CD14-positive monocyte (primary cell): ENCODE measurements around the gene TMEM238L. TPM values are rescaled to one million over a fixed set of nuclear protein-coding genes. Genes with fewer than 3 reads are reported as not detected.

Source experiments
- DNase-seq, 3 donors: peaks; one replicate each; pipeline ENCODE4 v3.0.0-alpha.2; 2011 to 2022
- H2AFZ ChIP-seq: 2 replicates; pipeline ENCODE4 v1.6.0; 2012; ENCODE audit warnings: mild to moderate bottlenecking, low read depth, low read length, inconsistent platforms; ENCODE audit not compliant: insufficient read depth, poor library complexity, severe bottlenecking
- H3K27ac ChIP-seq, 2 donors: 1 replicate in 1 of 2; 2 replicates in 1 of 2; pipeline ENCODE4 v1.5.1; 2012 to 2013; ENCODE audit warnings: low read length in 2 of 2, control low read depth in 1 of 2, inconsistent platforms in 1 of 2, low read depth in 1 of 2, mild to moderate bottlenecking in 1 of 2
- H3K27me3 ChIP-seq, 2 donors: one replicate each; pipeline versions ENCODE4 v1.6.0 to v1.6.1; 2011 to 2013; ENCODE audit warnings: low read length in 2 of 2; ENCODE audit not compliant: control insufficient read depth in 2 of 2, insufficient read depth in 2 of 2
- H3K36me3 ChIP-seq, 2 donors: replicated peaks in 1 of 2; 1 replicate in 1 of 2; 2 replicates in 1 of 2; pipeline versions ENCODE4 v1.5.1 to v1.6.1; 2012 to 2013; ENCODE audit warnings: low read length in 2 of 2, control low read depth in 1 of 2, inconsistent platforms in 1 of 2, mild to moderate bottlenecking in 1 of 2; ENCODE audit not compliant: insufficient read depth in 2 of 2, control insufficient read depth in 1 of 2
- H3K4me1 ChIP-seq, 2 donors: 1 replicate in 1 of 2; 2 replicates in 1 of 2; pipeline versions ENCODE4 v1.5.1 to v1.6.1; 2012 to 2013; ENCODE audit warnings: low read length in 2 of 2, control low read depth in 1 of 2, inconsistent platforms in 1 of 2, mild to moderate bottlenecking in 1 of 2, moderate library complexity in 1 of 2; ENCODE audit not compliant: insufficient read depth in 2 of 2, control insufficient read depth in 1 of 2
- H3K4me2 ChIP-seq: replicated peaks from 2 replicates; pipeline ENCODE3; 2012; ENCODE audit warnings: low read length, moderate library complexity, mild to moderate bottlenecking; ENCODE audit not compliant: poor library complexity, severe bottlenecking; ENCODE audit errors: extremely low read depth
- H3K4me3 ChIP-seq, 3 experiments: fragments of 200-600 bp in 1 of 3; sonication (generic) in 1 of 3; replicated peaks in 1 of 3; 1 replicate in 2 of 3; 2 replicates in 1 of 3; pipeline ENCODE4 v1.5.1; 2011 to 2013; ENCODE audit warnings: low read length in 3 of 3, mild to moderate bottlenecking in 3 of 3, control low read depth in 2 of 3, low read depth in 2 of 3, inconsistent platforms in 1 of 3, moderate library complexity in 1 of 3
- H3K79me2 ChIP-seq: 2 replicates; pipeline ENCODE4 v1.6.0; 2012; ENCODE audit warnings: mild to moderate bottlenecking, control low read depth, inconsistent platforms, low read length, moderate library complexity; ENCODE audit not compliant: insufficient read depth
- H3K9ac ChIP-seq: 2 replicates; pipeline ENCODE4 v1.6.0; 2017; ENCODE audit warnings: low read length, mild to moderate bottlenecking; ENCODE audit not compliant: insufficient read depth, poor library complexity, severe bottlenecking
- H3K9me3 ChIP-seq, 2 donors: replicated peaks in 1 of 2; 1 replicate in 1 of 2; 2 replicates in 1 of 2; pipeline versions ENCODE4 v1.5.1 to v1.6.1; 2012 to 2013; ENCODE audit warnings: low read length in 2 of 2, control low read depth in 1 of 2; ENCODE audit not compliant: control insufficient read depth in 1 of 2, insufficient read depth in 1 of 2
- H4K20me1 ChIP-seq: 2 replicates; pipeline ENCODE4 v1.6.0; 2012; ENCODE audit warnings: mild to moderate bottlenecking, low read length, control low read depth, moderate library complexity; ENCODE audit not compliant: insufficient read depth
- H3K27ac Mint-ChIP-seq, 7 donors: one replicate each; pipeline ENCODE4 v1.8.0; 2020; ENCODE audit warnings: mild to moderate bottlenecking in 7 of 7, mixed read lengths in 7 of 7, moderate library complexity in 6 of 7, inconsistent platforms in 2 of 7
- H3K27me3 Mint-ChIP-seq, 3 donors: one replicate each; pipeline ENCODE4 v1.8.0; 2021 to 2022; ENCODE audit warnings: low read depth in 3 of 3, mild to moderate bottlenecking in 3 of 3, mixed read lengths in 3 of 3, moderate library complexity in 3 of 3, inconsistent platforms in 1 of 3
- H3K36me3 Mint-ChIP-seq, 2 donors: one replicate each; pipeline ENCODE4 v1.8.0; 2020; ENCODE audit warnings: mixed read lengths in 2 of 2, inconsistent platforms in 1 of 2, mild to moderate bottlenecking in 1 of 2
- H3K4me1 Mint-ChIP-seq: one replicate; pipeline ENCODE4 v1.8.0; 2020; ENCODE audit warnings: mild to moderate bottlenecking, mixed read lengths
- H3K4me3 Mint-ChIP-seq, 2 donors: one replicate each; pipeline ENCODE4 v1.8.0; 2020; ENCODE audit warnings: mild to moderate bottlenecking in 2 of 2, mixed read lengths in 2 of 2, moderate library complexity in 1 of 2
- H3K9me3 Mint-ChIP-seq, 7 donors: one replicate each; pipeline ENCODE4 v1.8.0; 2020 to 2022; ENCODE audit warnings: mixed read lengths in 7 of 7, mild to moderate bottlenecking in 6 of 7, moderate library complexity in 6 of 7, inconsistent platforms in 2 of 7
- WGBS: methylation state at CpG from one replicate; pipeline ENCODE4 v1.1.5; 2013; ENCODE audit warnings: missing lambda C conversion rate; ENCODE audit not compliant: insufficient coverage; 5-methylcytosine and 5-hydroxymethylcytosine counted together
- intact Hi-C, 2 donors: fragments of 100-400 bp; cut with micrococcal nuclease; formaldehyde crosslinking; loops; one replicate each; pipeline versions ENCODE4 v1.15.0 to v1.15.1; 2023
- polyA plus RNA-seq, 3 donors: library from polyadenylated mRNA; depleted of rRNA in 1 of 3; unstranded in 2 of 3; stranded (reverse) in 1 of 3; fragments of 300-500 nt in 2 of 3; fragments of >200 nt in 1 of 3; fragmentation: Illumina TruSeq in 2 of 3; gene quantifications; 1 replicate in 2 of 3; 2 replicates in 1 of 3; pipeline ENCODE4 v1.2.3, GENCODE V29; 2012 to 2021
- TF ChIP-seq, protein P1 (sequence below): fragments of 200-600 bp; IDR thresholded peaks from one replicate; pipeline ENCODE4 v1.8.0; 2022; ENCODE audit warnings: antibody characterized with exemption, mild to moderate bottlenecking

Gene TMEM238L
- polyA plus RNA-seq, 3 donors = not detected

DNA sequence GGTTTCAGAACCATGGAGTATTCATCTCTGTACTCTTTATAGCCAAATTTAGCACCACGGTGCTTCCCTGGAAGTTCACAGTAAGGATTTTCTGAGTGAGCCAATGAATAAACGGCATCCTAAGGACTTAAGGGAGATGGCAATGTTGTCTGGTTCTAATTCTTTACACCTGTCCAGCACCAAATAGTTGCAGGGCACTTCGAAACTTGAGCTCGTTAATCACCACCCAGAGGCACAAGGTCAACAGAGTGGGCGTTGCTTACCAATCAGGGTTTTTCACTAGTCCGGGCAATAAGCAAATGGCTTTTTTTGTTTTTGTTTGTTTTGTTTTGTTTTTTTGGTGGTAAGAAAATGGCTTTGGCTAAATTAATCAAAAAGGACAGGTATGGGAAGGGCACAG, 45.8 kb downstream of the TMEM238L start:
- Histone ChIP-seq H3K9ac (no peak overlapping the region), H3K36me3 (no peaks in the 10 kb centered on the region), H3K27ac (no peak overlapping the region), H2AFZ (no peak overlapping the region), H3K4me2 (no peak overlapping the region), H3K79me2 (no peaks in the 10 kb centered on the region), H3K4me1 (no peaks in the 10 kb centered on the region), H3K4me3 (no peak overlapping the region), H3K27me3 (no peaks in the 10 kb centered on the region), H4K20me1 (no peaks in the 10 kb centered on the region), H3K9me3 (no peaks in the 10 kb centered on the region)
- Mint-ChIP-seq H3K27ac (no peak overlapping the region), H3K4me3 (no peak overlapping the region), H3K27me3 (peaks cover 0 to 6% (median 0%) of the 10 kb centered on the region in 3 donors), H3K9me3 (peaks cover 0 to 3% (median 0%) of the 10 kb centered on the region in 7 donors), H3K36me3 (no peaks in the 10 kb centered on the region), H3K4me1 (peaks cover 8% of the 10 kb centered on the region)
- 100% methylated on average over 2 of the region's 6 CpGs for WGBS
- no peak for DNase-seq
- intact Hi-C loops = no loop called here
- TF ChIP-seq, protein P1, sequence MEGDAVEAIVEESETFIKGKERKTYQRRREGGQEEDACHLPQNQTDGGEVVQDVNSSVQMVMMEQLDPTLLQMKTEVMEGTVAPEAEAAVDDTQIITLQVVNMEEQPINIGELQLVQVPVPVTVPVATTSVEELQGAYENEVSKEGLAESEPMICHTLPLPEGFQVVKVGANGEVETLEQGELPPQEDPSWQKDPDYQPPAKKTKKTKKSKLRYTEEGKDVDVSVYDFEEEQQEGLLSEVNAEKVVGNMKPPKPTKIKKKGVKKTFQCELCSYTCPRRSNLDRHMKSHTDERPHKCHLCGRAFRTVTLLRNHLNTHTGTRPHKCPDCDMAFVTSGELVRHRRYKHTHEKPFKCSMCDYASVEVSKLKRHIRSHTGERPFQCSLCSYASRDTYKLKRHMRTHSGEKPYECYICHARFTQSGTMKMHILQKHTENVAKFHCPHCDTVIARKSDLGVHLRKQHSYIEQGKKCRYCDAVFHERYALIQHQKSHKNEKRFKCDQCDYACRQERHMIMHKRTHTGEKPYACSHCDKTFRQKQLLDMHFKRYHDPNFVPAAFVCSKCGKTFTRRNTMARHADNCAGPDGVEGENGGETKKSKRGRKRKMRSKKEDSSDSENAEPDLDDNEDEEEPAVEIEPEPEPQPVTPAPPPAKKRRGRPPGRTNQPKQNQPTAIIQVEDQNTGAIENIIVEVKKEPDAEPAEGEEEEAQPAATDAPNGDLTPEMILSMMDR = no peak

DNA sequence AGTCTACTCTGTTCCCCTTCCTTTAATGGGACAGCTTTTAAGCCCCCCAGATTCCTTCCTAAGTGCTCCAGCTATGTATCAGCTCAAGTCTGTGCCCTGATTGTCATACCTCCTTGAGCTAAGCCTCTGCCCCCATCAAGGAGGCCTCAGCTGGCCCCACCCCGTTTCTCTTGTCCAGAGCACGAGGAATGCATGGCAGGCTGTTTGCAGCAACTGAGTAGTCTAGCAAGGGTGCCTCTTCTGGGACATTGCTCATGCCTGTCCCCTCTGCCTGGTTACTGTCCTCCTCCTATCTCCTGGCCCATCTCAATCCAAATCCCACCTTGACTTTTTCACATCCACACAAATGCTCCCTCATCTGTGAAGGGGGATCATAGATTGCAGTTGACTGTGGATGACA, 46.3 kb downstream of the TMEM238L start:
- Histone ChIP-seq H3K36me3 (no peaks in the 10 kb centered on the region), H3K9me3 (no peaks in the 10 kb centered on the region), H3K27me3 (no peaks in the 10 kb centered on the region), H2AFZ (no peak overlapping the region), H3K4me3 (no peak overlapping the region), H3K9ac (no peak overlapping the region), H3K4me1 (no peaks in the 10 kb centered on the region), H3K79me2 (no peaks in the 10 kb centered on the region), H3K4me2 (no peak overlapping the region), H4K20me1 (no peaks in the 10 kb centered on the region), H3K27ac (no peak overlapping the region)
- Mint-ChIP-seq H3K36me3 (no peaks in the 10 kb centered on the region), H3K4me1 (peaks cover 10% of the 10 kb centered on the region), H3K9me3 (peaks cover 0 to 3% (median 0%) of the 10 kb centered on the region in 7 donors), H3K4me3 (no peak overlapping the region), H3K27ac (no peak overlapping the region), H3K27me3 (peaks cover 0 to 6% (median 0%) of the 10 kb centered on the region in 3 donors)
- no peak for DNase-seq
- intact Hi-C loops = no loop called here
- TF ChIP-seq, protein P1 = no peak
- 93% methylated on average over 2 of the region's 2 CpGs for WGBS
